Stimulated activated CD4-positive, alpha-beta T cell treated with anti-CD3 and anti-CD28 coated beads, Interleukin-12 subunit alpha, Interleukin-12 subunit beta, amount 100 ng/mL, for 48 hours (primary cell): ENCODE results near the gene SEBOX.
"Not testable (repeated sequence)": the region's sequence is repeated elsewhere in the genome, so short reads cannot be mapped to it uniquely, and the experiment has no call there.

Experiments used
- DNase-seq, 3 donors: peaks; one replicate each; pipeline ENCODE4 v3.0.0-alpha.2; 2020; ENCODE audit warnings: low read depth in 2 of 3, low spot score in 1 of 3

Gene SEBOX

DNA sequence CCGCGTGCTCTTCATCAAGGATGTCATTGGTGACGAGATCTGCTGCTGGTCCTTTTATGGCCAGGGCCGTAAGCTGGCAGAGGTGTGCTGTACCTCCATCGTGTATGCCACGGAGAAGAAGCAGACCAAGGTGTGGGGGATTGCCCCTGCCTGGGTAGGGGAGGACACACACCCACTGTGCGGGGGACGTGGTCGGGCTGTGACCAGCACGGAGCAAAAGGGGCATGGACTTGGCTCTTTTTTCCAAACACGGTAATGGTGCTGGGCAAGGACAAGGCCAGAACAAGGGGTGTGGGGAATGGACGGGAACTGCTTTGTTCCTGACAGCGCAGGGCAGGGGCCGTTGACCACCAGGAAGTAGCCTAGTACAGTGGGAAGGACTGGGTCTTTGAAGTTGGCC lies 22.7 kb downstream of the SEBOX start:
- no peak for DNase-seq

DNA sequence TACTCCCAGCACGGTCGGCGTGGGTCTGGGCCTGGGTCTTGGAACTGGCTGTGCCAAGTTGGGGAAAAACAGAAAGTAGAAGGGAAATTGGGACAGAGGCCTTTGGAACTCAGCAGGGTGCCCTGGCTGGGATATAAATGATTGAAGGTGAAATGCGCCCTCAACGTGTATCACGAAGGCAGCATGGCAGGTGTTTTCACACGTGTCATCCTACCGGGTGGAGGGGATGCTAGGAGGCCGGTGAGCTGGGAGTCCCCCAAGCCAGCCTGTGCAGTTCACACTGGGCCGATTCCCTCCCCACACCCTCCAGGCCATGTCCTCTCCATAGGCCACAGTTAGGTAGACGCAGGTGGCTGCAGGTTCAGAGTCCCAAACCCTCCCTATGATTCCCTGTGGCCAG lies 23.5 kb downstream of the SEBOX start:
- no peak for DNase-seq

DNA sequence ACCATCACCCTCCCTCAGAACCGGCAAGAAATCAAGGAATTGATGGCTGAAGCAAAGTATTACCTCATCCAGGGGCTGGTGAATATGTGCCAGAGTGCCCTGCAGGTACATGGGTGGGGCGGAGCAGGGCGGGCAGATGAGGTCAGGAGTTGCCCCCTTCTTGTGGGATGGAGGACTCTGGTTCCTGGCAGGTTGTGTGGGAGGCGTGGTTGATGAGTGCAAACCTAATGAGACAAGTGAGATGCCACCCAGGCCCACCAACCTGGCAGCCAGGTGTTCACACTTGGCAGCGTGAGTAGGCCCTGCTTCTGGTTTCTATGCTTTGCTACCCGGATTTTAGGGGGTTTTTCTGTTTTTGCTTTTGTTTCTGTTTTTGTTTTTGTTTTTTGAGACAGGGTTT lies 24.6 kb downstream of the SEBOX start:
- no peak for DNase-seq

GRCh38 chr17:28339431-28339830 lies 25.6 kb downstream of the SEBOX start:
- no peak for DNase-seq

- DNase-seq: not testable (repeated sequence)
Measured at GRCh38 chr17:28338769-28339212, 26.2 kb downstream of the SEBOX start.

- DNase-seq: no peak
Measured at GRCh38 chr17:28338056-28338768, 26.8 kb downstream of the SEBOX start.

DNA sequence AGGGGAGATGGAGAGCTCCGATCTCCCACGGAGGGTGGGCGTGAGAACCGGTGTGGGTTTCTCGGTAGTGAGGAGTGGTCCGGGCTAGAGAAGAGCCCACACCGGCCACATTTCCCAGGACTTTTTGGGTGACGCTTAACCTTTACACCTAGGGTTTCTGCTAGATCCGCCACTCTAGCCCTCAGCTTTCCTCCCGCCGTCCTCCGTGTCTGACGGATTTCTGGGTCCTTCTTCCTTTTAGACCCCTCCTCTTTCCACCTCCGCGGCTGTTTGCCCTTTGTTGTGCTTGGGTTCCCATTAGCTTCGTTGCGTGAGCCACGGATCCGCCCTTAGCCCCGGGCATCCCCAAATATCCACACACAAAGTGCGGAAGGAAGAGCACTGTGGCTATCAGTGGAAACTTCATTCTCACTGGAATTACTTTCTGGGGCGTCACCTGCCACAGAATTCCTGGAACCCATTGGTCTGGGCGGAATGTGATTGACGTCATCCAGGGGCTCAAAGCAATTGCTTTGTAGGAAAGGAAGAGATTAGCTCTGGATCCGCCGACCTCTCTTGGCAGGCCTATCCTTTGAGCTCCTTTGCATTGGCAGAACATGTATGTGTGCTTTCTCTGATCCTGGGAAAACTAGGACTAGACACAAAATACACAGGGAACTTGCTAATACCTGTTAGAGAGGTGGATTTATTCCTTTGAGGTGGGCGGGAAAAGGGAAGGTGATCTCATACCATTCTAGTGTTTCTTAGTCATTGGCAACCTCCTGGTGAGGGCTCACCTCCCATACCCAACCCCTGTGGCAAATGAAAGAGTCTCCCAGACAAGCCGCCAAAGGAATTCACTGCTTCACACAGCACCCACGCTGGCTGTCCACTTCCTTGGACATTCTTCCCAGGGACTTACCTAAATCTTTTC lies 28.8 kb downstream of the SEBOX start:
- DNase-seq: peak in 1 of 3 donors; percentile 27

GRCh38 chr17:28335201-28335958 lies 29.6 kb downstream of the SEBOX start, which contains the start of the genes IFT20 and TNFAIP1:
IFT20 (minus strand) TSS chr17:28335472; CDS start chr17:28331985, 3,487 bp downstream.
TNFAIP1 (plus strand) TSS chr17:28335761; CDS start chr17:28339522, 3,761 bp downstream.
- DNase-seq: peak; percentile 92 to 97 (median 96)

- no peak for DNase-seq
Measured at GRCh38 chr17:28334666-28335200, 30.3 kb downstream of the SEBOX start.

DNA sequence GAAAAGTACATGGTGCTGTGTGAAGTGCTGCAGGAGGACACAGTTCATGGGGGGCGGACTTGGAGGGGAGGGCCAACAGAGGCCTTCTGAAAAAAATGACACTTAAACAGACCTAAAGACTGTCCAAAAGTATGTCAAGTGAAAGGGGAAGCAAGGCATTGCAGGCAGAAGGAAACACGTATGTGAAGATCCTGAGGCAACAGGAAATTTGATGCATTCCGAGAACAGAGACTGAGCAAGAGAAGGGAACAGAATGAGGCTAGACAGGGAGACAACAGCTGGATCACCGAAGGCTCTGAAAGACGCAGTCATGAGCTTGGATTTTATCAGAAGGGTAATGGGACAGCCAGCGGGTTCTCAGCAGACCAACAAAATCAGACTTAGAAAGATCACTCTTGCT lies 30.8 kb downstream of the SEBOX start:
- no peak for DNase-seq

DNA sequence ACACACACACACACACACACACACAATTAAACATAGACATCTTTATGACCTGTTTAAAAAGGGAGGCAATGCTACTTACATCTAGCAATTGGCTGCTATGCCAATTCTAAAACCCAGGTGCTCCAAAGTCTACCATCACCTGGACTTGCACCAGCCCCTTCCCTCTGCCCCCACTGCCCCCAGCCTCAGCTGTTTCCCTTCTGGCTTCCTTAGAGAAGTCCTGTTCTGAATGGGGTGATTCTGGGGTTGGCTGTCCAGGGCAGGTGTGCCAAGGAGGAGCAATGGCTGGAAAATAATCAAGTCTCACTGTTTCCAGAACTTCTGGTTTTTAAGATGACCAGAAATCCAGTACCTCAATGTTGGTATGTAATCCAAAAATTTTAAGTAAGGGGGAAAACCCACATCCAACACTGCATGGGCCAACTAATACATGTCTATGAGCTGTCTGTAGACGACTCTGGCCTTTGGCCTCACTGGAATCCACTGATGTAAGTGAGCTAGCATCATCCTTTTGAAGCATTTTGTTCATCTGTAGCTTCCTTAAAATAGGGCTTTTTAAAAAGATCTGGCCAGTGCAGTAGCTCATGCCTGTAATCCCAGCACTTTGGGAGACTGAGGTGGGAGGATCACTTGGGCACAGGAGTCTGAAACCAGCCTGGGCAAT lies 31.8 kb downstream of the SEBOX start:
- DNase-seq: no peak

DNA sequence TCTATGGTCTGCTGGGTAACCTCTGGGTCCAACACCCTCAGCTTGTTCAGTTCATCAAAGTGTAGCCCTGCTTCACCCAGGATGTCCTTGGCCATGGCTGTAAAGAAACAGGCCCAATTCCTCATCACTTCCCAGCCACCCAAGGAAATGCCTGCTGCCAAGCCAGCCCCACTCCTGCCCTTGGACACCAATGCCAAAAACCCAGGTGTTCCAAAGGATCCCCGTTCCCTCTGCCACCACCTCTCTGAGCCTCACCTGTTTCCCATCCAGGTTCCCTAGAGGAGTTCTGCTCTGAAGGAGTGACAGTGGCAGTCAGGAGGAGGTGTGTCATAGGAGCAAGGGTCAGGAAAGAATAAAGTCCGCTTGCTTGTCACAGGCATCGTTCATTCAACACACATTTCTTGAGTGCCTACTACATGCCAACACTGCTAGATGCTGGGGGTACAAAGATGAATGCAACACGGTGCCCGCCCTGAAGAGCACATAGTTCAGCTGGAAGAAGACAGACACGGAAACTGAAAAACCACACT lies 33.0 kb downstream of the SEBOX start:
- DNase-seq: no peak

DNA sequence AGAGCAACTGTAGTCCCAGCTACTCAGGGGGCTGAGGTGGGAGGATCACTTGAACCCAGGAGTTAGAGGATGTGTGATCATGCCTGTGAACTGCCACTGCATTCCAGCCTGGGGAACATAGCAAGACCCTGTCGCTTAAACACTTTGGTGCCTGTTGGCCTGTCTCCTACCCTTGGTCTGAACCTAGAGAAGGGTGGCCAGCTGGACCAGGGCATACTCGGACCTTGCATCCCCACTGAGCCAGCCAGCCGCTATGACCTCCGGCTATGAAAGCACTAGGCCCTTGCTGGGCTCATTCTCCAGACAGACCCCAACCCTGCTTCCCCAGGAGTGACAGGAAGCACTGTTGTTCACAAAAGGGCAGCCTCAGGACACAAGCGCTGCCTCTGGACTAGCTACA lies 34.3 kb downstream of the SEBOX start:
- DNase-seq: no peak

DNA sequence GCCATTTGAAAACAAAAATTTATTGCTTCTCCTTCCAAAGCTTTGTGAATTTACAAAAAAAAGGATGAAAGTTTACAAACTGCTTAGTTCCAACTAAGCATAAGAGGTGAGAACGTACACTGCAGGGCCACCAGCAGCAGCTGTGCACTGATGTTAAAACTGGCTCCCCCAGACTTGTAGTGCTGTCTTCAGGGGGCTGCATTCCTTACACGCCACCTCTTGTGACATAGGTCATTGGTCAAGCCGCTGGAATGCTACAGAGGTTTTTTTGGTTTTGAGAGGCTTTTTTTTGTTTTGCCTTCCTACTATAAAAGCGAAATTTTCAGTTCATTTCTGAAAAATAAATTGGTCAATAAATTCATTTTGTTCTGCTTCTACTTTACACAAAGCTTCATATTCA lies 36.7 kb downstream of the SEBOX start:
- DNase-seq: no peak

DNA sequence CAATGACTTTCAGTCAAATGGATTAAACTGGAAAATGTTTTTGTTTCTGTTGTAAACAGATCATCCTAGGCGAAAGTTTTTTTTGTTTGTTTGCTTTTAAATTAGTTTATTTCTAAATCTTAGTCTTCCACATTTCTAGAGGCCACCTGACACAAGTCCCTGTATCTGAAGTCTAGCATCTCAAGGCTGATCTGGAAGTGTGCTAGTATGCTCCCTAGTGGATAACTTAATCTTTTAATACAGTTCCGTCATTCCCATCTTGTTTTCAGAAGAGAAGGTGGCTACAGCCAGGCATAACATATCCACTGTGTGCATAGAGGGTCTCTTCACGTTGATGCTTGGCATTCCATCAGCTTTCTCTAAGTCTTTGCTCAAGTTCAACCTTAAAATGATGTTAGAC lies 37.3 kb downstream of the SEBOX start:
- DNase-seq: no peak

DNA sequence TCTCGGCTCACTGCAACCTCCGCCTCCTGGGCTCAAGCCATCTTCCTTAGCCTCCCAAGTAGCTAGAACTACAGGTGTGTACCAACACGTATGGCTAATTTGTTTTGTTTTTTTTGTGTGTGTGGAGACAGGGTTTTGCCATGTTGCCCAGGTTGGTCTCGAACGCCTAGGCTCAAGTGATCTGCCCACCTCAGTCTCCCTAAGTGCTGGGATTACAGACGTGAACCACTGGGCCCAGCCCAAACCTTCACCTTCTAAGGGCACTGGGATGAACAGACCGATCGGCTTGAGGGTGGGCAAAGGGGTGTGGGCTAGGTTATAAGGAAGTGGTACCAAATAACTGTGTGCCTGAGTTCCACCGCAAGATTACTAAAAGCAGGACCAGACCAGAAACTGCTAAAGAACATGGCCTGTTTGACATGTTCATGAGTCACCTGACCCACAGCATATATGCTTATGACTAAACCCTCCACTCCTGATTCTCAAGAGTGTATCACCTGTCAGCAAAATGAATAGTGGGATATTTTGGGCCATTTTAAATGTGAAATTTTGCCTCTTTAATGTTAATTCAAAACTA lies 37.9 kb downstream of the SEBOX start:
- DNase-seq: peak in 1 of 3 donors; percentile 27

GRCh38 chr17:28326114-28326513 lies 38.9 kb downstream of the SEBOX start:
- no peak for DNase-seq

GRCh38 chr17:28325211-28325610 lies 39.8 kb downstream of the SEBOX start:
- DNase-seq: no peak

GRCh38 chr17:28324781-28325180 lies 40.2 kb downstream of the SEBOX start:
- no peak for DNase-seq

- no peak for DNase-seq
Measured at GRCh38 chr17:28324267-28324745, 40.7 kb downstream of the SEBOX start.
